HEK293 (cell line): ENCODE data around the gene DHRS4L2.
"Not testable (repeated sequence)": the region's sequence is repeated elsewhere in the genome, so short reads cannot be mapped to it uniquely, and the experiment has no call there.

Experiments
- CTCF ChIP-seq: fragments of 450-650 bp; formaldehyde crosslinking; IDR thresholded peaks from 2 replicates; pipeline ENCODE4 v1.5.1; 2016; ENCODE audit warnings: missing biosample characterization, missing genetic modification characterization
- PATZ1 ChIP-seq: fragments of 450-650 bp; formaldehyde crosslinking; IDR thresholded peaks from 2 replicates; pipeline ENCODE4 v1.5.1; 2016; ENCODE audit warnings: missing biosample characterization, missing genetic modification characterization
- SP3 ChIP-seq: fragments of 450-650 bp; formaldehyde crosslinking; IDR thresholded peaks from 2 replicates; pipeline ENCODE4 v1.5.1; 2016; ENCODE audit warnings: missing biosample characterization, missing genetic modification characterization
- ZBTB1 ChIP-seq: fragments of 450-650 bp; formaldehyde crosslinking; IDR thresholded peaks from 2 replicates; pipeline ENCODE4 v1.5.1; 2016; ENCODE audit warnings: missing biosample characterization, missing genetic modification characterization
- ZNF24 ChIP-seq: fragments of 450-650 bp; formaldehyde crosslinking; IDR thresholded peaks from 2 replicates; pipeline ENCODE4 v1.5.1; 2016; ENCODE audit warnings: missing biosample characterization, missing genetic modification characterization
- ZNF571 ChIP-seq: fragments of 450-650 bp; formaldehyde crosslinking; IDR thresholded peaks from 2 replicates; pipeline ENCODE4 v1.5.0; 2017; ENCODE audit warnings: missing biosample characterization, missing genetic modification characterization

- not testable (repeated sequence) for TF ChIP-seq ZBTB1 (tag by site-specific recombination); ZNF571 (tag by site-specific recombination); PATZ1; CTCF (tag by site-specific recombination); ZNF24 (tag by site-specific recombination); SP3
Measured at GRCh38 chr14:23951136-23951466, 37.6 kb upstream of the DHRS4L2 start.
